Measurements from ENCODE around the gene ZBTB3. TPM values are rescaled to one million over a fixed set of nuclear protein-coding genes. Genes with fewer than 3 reads are reported as not detected.

ZBTB3 gene
- 1 to 10 TPM; 1.9 to 4.0 TPM for polyA plus RNA-seq

- Histone ChIP-seq H3K4me3 (ENCODE audit: low read depth in 1 of 2, low read length in 2 of 2) (peak within 1 kb of the TSS; percentile 71 to 84), H3K36me3 (ENCODE audit: control insufficient read depth in 2 of 2, insufficient read depth in 2 of 2, low read length in 1 of 2) (peaks cover 0 to 6% of the 10 kb centered on the region in 2 donors), H3K27me3 (ENCODE audit: control insufficient read depth in 1 of 2, insufficient read depth in 2 of 2, low read length in 2 of 2) (no peaks in the 10 kb centered on the region), H3K9me3 (ENCODE audit: control insufficient read depth in 2 of 2, insufficient read depth in 1 of 2, low read depth in 1 of 2, low read length in 1 of 2) (no peaks in the 10 kb centered on the region), H3K4me1 (ENCODE audit: control insufficient read depth in 2 of 2, insufficient read depth in 2 of 2, low read length in 1 of 2) (peaks cover 7 to 10% of the 10 kb centered on the region in 2 donors), H3K27ac (ENCODE audit: low read depth in 2 of 2, low read length in 1 of 2) (peak within 1 kb of the TSS; percentile 88 to 100)
- 0 to 1% methylated on average over 47 of the region's 47 CpGs for WGBS, 2 donors
Observed at GRCh38 chr11:62753736-62754603, at the start of gene ZBTB3. Gene ZBTB3, minus strand, starts transcription at chr11:62754160. Its CDS starts 496 bp downstream, at chr11:62753664.

- H3K9me3 ChIP-seq (ENCODE audit: control insufficient read depth in 2 of 2, insufficient read depth in 1 of 2, low read depth in 1 of 2, low read length in 1 of 2) = no peaks in the 10 kb centered on the region
- 81% methylated on average over 4 of the region's 4 CpGs for WGBS, 2 donors
- H3K36me3 ChIP-seq (ENCODE audit: control insufficient read depth in 2 of 2, insufficient read depth in 2 of 2, low read length in 1 of 2) = peaks cover 24 to 40% of the 10 kb centered on the region in 2 donors
- H3K4me3 ChIP-seq (ENCODE audit: low read depth in 1 of 2, low read length in 2 of 2) = no peak overlapping the region
- H3K27ac ChIP-seq (ENCODE audit: low read depth in 2 of 2, low read length in 1 of 2) = no peak overlapping the region
- H3K27me3 ChIP-seq (ENCODE audit: control insufficient read depth in 1 of 2, insufficient read depth in 2 of 2, low read length in 2 of 2) = no peaks in the 10 kb centered on the region
- peaks cover 0 to 2% of the 10 kb centered on the region in 2 donors for H3K4me1 ChIP-seq (ENCODE audit: control insufficient read depth in 2 of 2, insufficient read depth in 2 of 2, low read length in 1 of 2)
Observed at GRCh38 chr11:62801071-62801470, 47.1 kb upstream of the ZBTB3 start.

- Histone ChIP-seq H3K4me1 (ENCODE audit: control insufficient read depth in 2 of 2, insufficient read depth in 2 of 2, low read length in 1 of 2) (no peaks in the 10 kb centered on the region), H3K9me3 (ENCODE audit: control insufficient read depth in 2 of 2, insufficient read depth in 1 of 2, low read depth in 1 of 2, low read length in 1 of 2) (no peaks in the 10 kb centered on the region), H3K36me3 (ENCODE audit: control insufficient read depth in 2 of 2, insufficient read depth in 2 of 2, low read length in 1 of 2) (peaks cover 31 to 52% of the 10 kb centered on the region in 2 donors), H3K27me3 (ENCODE audit: control insufficient read depth in 1 of 2, insufficient read depth in 2 of 2, low read length in 2 of 2) (no peaks in the 10 kb centered on the region), H3K27ac (ENCODE audit: low read depth in 2 of 2, low read length in 1 of 2) (no peak overlapping the region), H3K4me3 (ENCODE audit: low read depth in 1 of 2, low read length in 2 of 2) (no peak overlapping the region)
- WGBS, 2 donors = 92 to 95% methylated on average over 10 of the region's 10 CpGs
Observed at GRCh38 chr11:62799486-62799885, 45.5 kb upstream of the ZBTB3 start.

- no peak overlapping the region for H3K27ac ChIP-seq (ENCODE audit: low read depth in 2 of 2, low read length in 1 of 2)
- WGBS, 2 donors = 90 to 93% methylated on average over 7 of the region's 7 CpGs
- H3K4me3 ChIP-seq (ENCODE audit: low read depth in 1 of 2, low read length in 2 of 2) = no peak overlapping the region
- no peaks in the 10 kb centered on the region for H3K27me3 ChIP-seq (ENCODE audit: control insufficient read depth in 1 of 2, insufficient read depth in 2 of 2, low read length in 2 of 2)
- H3K9me3 ChIP-seq (ENCODE audit: control insufficient read depth in 2 of 2, insufficient read depth in 1 of 2, low read depth in 1 of 2, low read length in 1 of 2) = no peaks in the 10 kb centered on the region
- peaks cover 5 to 8% of the 10 kb centered on the region in 2 donors for H3K4me1 ChIP-seq (ENCODE audit: control insufficient read depth in 2 of 2, insufficient read depth in 2 of 2, low read length in 1 of 2)
- H3K36me3 ChIP-seq (ENCODE audit: control insufficient read depth in 2 of 2, insufficient read depth in 2 of 2, low read length in 1 of 2) = peaks cover 25 to 53% of the 10 kb centered on the region in 2 donors
Observed at GRCh38 chr11:62796281-62796680, 42.3 kb upstream of the ZBTB3 start.

GRCh38 chr11:62794201-62794775 is 40.3 kb upstream of the ZBTB3 start:
- H3K9me3 ChIP-seq (ENCODE audit: control insufficient read depth in 2 of 2, insufficient read depth in 1 of 2, low read depth in 1 of 2, low read length in 1 of 2) = no peaks in the 10 kb centered on the region
- 91% methylated on average over 8 of the region's 8 CpGs for WGBS, 2 donors
- H3K36me3 ChIP-seq (ENCODE audit: control insufficient read depth in 2 of 2, insufficient read depth in 2 of 2, low read length in 1 of 2) = peaks cover 15 to 41% of the 10 kb centered on the region in 2 donors
- no peaks in the 10 kb centered on the region for H3K27me3 ChIP-seq (ENCODE audit: control insufficient read depth in 1 of 2, insufficient read depth in 2 of 2, low read length in 2 of 2)
- H3K27ac ChIP-seq (ENCODE audit: low read depth in 2 of 2, low read length in 1 of 2) = no peak overlapping the region
- no peak overlapping the region for H3K4me3 ChIP-seq (ENCODE audit: low read depth in 1 of 2, low read length in 2 of 2)
- H3K4me1 ChIP-seq (ENCODE audit: control insufficient read depth in 2 of 2, insufficient read depth in 2 of 2, low read length in 1 of 2) = peaks cover 5 to 9% of the 10 kb centered on the region in 2 donors

- Histone ChIP-seq H3K4me1 (ENCODE audit: control insufficient read depth in 2 of 2, insufficient read depth in 2 of 2, low read length in 1 of 2) (peaks cover 5 to 9% of the 10 kb centered on the region in 2 donors), H3K27ac (ENCODE audit: low read depth in 2 of 2, low read length in 1 of 2) (peak overlapping the region; percentile 83 to 96), H3K4me3 (ENCODE audit: low read depth in 1 of 2, low read length in 2 of 2) (peak overlapping the region; percentile 8 to 99), H3K27me3 (ENCODE audit: control insufficient read depth in 1 of 2, insufficient read depth in 2 of 2, low read length in 2 of 2) (no peaks in the 10 kb centered on the region), H3K36me3 (ENCODE audit: control insufficient read depth in 2 of 2, insufficient read depth in 2 of 2, low read length in 1 of 2) (peaks cover 11 to 35% of the 10 kb centered on the region in 2 donors), H3K9me3 (ENCODE audit: control insufficient read depth in 2 of 2, insufficient read depth in 1 of 2, low read depth in 1 of 2, low read length in 1 of 2) (no peaks in the 10 kb centered on the region)
- 24% methylated on average over 11 of the region's 11 CpGs for WGBS, 2 donors
Observed at GRCh38 chr11:62792202-62792575, 38.2 kb upstream of the ZBTB3 start.

- WGBS, 2 donors = 0% methylated on average over 50 to 58 of the region's 58 CpGs
- H3K4me1 ChIP-seq (ENCODE audit: control insufficient read depth in 2 of 2, insufficient read depth in 2 of 2, low read length in 1 of 2) = peaks cover 5 to 9% of the 10 kb centered on the region in 2 donors
- H3K36me3 ChIP-seq (ENCODE audit: control insufficient read depth in 2 of 2, insufficient read depth in 2 of 2, low read length in 1 of 2) = peaks cover 11 to 33% of the 10 kb centered on the region in 2 donors
Observed at GRCh38 chr11:62791501-62792201, 37.7 kb upstream of the ZBTB3 start, which contains the start of gene TMEM223. Gene TMEM223, minus strand, starts transcription at chr11:62792006. Its CDS starts 12 bp downstream, at chr11:62791994.

GRCh38 chr11:62789576-62789975 is 35.6 kb upstream of the ZBTB3 start:
- peak overlapping the region in 1 of 2 donors; percentile 47 for H3K27ac ChIP-seq (ENCODE audit: low read depth in 2 of 2, low read length in 1 of 2)
- peaks cover 0 to 19% of the 10 kb centered on the region in 2 donors for H3K36me3 ChIP-seq (ENCODE audit: control insufficient read depth in 2 of 2, insufficient read depth in 2 of 2, low read length in 1 of 2)

More at GRCh38 chr11:62791501-62792201, 37.7 kb upstream of the ZBTB3 start, which contains the start of gene TMEM223:
- Histone ChIP-seq H3K27me3 (ENCODE audit: control insufficient read depth in 1 of 2, insufficient read depth in 2 of 2, low read length in 2 of 2) (no peaks in the 10 kb centered on the region), H3K4me3 (ENCODE audit: low read depth in 1 of 2, low read length in 2 of 2) (peak within 1 kb of the TSS; percentile 94 to 99), H3K27ac (ENCODE audit: low read depth in 2 of 2, low read length in 1 of 2) (peak within 1 kb of the TSS; percentile 83 to 96), H3K9me3 (ENCODE audit: control insufficient read depth in 2 of 2, insufficient read depth in 1 of 2, low read depth in 1 of 2, low read length in 1 of 2) (no peaks in the 10 kb centered on the region)

GRCh38 chr11:62788991-62789390 is 35.0 kb upstream of the ZBTB3 start:
- Histone ChIP-seq H3K27me3 (ENCODE audit: control insufficient read depth in 1 of 2, insufficient read depth in 2 of 2, low read length in 2 of 2) (no peaks in the 10 kb centered on the region), H3K4me1 (ENCODE audit: control insufficient read depth in 2 of 2, insufficient read depth in 2 of 2, low read length in 1 of 2) (peaks cover 8 to 9% of the 10 kb centered on the region in 2 donors), H3K4me3 (ENCODE audit: low read depth in 1 of 2, low read length in 2 of 2) (peak overlapping the region in 1 of 2 donors; percentile 11), H3K27ac (ENCODE audit: low read depth in 2 of 2, low read length in 1 of 2) (peak overlapping the region in 1 of 2 donors; percentile 35), H3K9me3 (ENCODE audit: control insufficient read depth in 2 of 2, insufficient read depth in 1 of 2, low read depth in 1 of 2, low read length in 1 of 2) (no peaks in the 10 kb centered on the region), H3K36me3 (ENCODE audit: control insufficient read depth in 2 of 2, insufficient read depth in 2 of 2, low read length in 1 of 2) (peaks cover 0 to 15% of the 10 kb centered on the region in 2 donors)
- 60 to 75% methylated on average over 5 of the region's 5 CpGs for WGBS, 2 donors

More at GRCh38 chr11:62789576-62789975, 35.6 kb upstream of the ZBTB3 start:
- no peaks in the 10 kb centered on the region for H3K9me3 ChIP-seq (ENCODE audit: control insufficient read depth in 2 of 2, insufficient read depth in 1 of 2, low read depth in 1 of 2, low read length in 1 of 2)
- WGBS, 2 donors = 58 to 59% methylated on average over 3 of the region's 3 CpGs
- peaks cover 8 to 9% of the 10 kb centered on the region in 2 donors for H3K4me1 ChIP-seq (ENCODE audit: control insufficient read depth in 2 of 2, insufficient read depth in 2 of 2, low read length in 1 of 2)
- no peaks in the 10 kb centered on the region for H3K27me3 ChIP-seq (ENCODE audit: control insufficient read depth in 1 of 2, insufficient read depth in 2 of 2, low read length in 2 of 2)
- H3K4me3 ChIP-seq (ENCODE audit: low read depth in 1 of 2, low read length in 2 of 2) = no peak overlapping the region

Data from esophagus (tissue), 2 donors.